MM.1S (cell line): ENCODE data around the gene CFL2.

ENCODE experiments used
- DNase-seq: peaks from one replicate; pipeline ENCODE4 v3.0.0-alpha.2; 2015
- H2AFZ ChIP-seq: fragments of 300-600 bp; sonication (generic); 2 replicates; pipeline ENCODE4 v1.6.0; 2016; ENCODE audit warnings: antibody characterized with exemption, low read length
- H3F3A ChIP-seq: fragments of 300-600 bp; sonication (generic); 2 replicates; pipeline ENCODE4 v1.6.1; 2016; ENCODE audit warnings: mild to moderate bottlenecking, antibody characterized with exemption, low read length, moderate library complexity, mixed read lengths; ENCODE audit not compliant: insufficient read depth
- H3K27ac ChIP-seq: fragments of 300-600 bp; sonication (generic); 2 replicates; pipeline ENCODE4 v1.5.1; 2016; ENCODE audit warnings: mild to moderate bottlenecking, low read length
- H3K27me3 ChIP-seq: fragments of 300-600 bp; sonication (generic); replicated peaks from 2 replicates; pipeline ENCODE4 v1.6.0; 2016; ENCODE audit warnings: low read length; ENCODE audit not compliant: insufficient read depth
- H3K36me3 ChIP-seq: fragments of 300-600 bp; sonication (generic); replicated peaks from 2 replicates; pipeline ENCODE4 v1.6.1; 2016; ENCODE audit warnings: mild to moderate bottlenecking, low read length, mixed read lengths; ENCODE audit not compliant: insufficient read depth
- H3K4me1 ChIP-seq: fragments of 300-600 bp; sonication (generic); 2 replicates; pipeline ENCODE4 v1.6.1; 2016; ENCODE audit warnings: low read length, mixed read lengths
- H3K4me2 ChIP-seq: fragments of 300-600 bp; sonication (generic); 2 replicates; pipeline ENCODE4 v1.6.0; 2016; ENCODE audit warnings: low read depth, low read length
- H3K4me3 ChIP-seq: fragments of 300-600 bp; sonication (generic); 2 replicates; pipeline ENCODE4 v1.5.1; 2016; ENCODE audit warnings: low read length, mixed read lengths
- H3K79me2 ChIP-seq: fragments of 300-600 bp; sonication (generic); 2 replicates; pipeline ENCODE4 v1.6.1; 2016; ENCODE audit warnings: mixed run types, low read length, mixed read lengths
- H3K9ac ChIP-seq: fragments of 300-600 bp; sonication (generic); 2 replicates; pipeline ENCODE4 v1.6.1; 2016; ENCODE audit warnings: low read length, mixed read lengths
- H3K9me2 ChIP-seq: fragments of 300-600 bp; sonication (generic); replicated peaks from 2 replicates; pipeline ENCODE4 v1.6.1; 2016; ENCODE audit warnings: mild to moderate bottlenecking, low read length, mixed read lengths; ENCODE audit not compliant: insufficient read depth
- H3K9me3 ChIP-seq: fragments of 300-600 bp; sonication (generic); replicated peaks from 2 replicates; pipeline ENCODE4 v1.6.1; 2016; ENCODE audit warnings: mild to moderate bottlenecking, low read length, mixed read lengths; ENCODE audit not compliant: insufficient read depth
- H4K20me1 ChIP-seq: fragments of 300-600 bp; sonication (generic); 2 replicates; pipeline ENCODE4 v1.6.1; 2016; ENCODE audit warnings: mild to moderate bottlenecking, low read length, moderate library complexity, mixed read lengths; ENCODE audit not compliant: insufficient read depth
- EZH2 ChIP-seq: fragments of 300-600 bp; sonication (generic); optimal IDR thresholded peaks from 2 replicates; pipeline ENCODE3; 2017; ENCODE audit warnings: low read depth, mild to moderate bottlenecking, antibody characterized with exemption, low read length, mixed read lengths
- EZH2phosphoT487 ChIP-seq: fragments of 300-600 bp; sonication (generic); IDR thresholded peaks from 2 replicates; pipeline ENCODE4 v1.6.1; 2018; ENCODE audit warnings: antibody characterized with exemption, low read length
- TF ChIP-seq, protein P1 (sequence below): fragments of 300-600 bp; sonication (generic); IDR thresholded peaks from 2 replicates; pipeline ENCODE4 v1.5.1; 2016; ENCODE audit warnings: antibody characterized with exemption, low read length, mixed read lengths

The CFL2 gene

DNA sequence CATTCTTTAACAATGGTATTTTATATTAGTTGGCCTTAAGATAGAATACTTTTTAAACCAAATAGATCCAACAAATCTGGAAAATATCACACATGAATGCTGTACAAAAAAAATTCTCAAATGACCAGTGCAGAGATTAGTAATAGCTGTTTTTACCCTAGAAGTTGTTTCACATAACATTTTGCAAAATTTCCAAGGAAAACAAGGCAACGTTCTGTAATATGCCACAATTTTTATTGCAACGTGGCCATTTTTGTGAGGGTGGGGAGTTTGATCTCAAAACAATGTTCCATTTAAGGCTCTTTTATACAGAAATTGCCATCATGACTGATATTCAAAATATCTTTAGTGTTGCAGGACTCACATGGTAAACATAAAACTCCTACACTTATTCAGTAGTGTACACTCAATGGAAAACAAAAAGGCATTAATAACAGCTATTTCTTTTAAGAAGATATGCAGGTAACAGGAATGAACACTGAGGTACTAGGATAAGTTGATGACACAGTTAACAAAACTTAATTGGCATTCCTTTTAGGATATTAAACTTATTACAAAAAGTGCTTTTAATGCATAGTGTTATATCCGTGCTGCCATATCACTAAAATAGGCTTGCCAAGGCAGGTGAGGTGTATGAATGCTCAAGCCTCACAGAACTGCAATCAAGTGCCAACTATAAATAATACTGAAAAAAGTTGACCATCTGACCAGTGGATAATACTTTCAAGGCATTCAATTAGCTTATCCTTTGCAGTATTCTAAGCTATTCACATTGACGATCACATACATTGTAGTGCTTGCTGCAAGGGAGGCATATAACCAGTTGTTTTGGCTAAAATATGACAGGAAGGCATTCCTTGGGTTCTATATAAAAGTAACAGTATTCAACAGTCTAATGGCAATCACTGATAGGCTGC is 2.3 kb downstream of the CFL2 start:
- H3K27ac ChIP-seq: peak overlapping the region; percentile 49; the same call in 1 of the 2 replicates
- H3F3A ChIP-seq: peaks cover 3% of the 10 kb centered on the region; the same call in 1 of the 2 replicates
- no peaks in the 10 kb centered on the region for H3K27me3 ChIP-seq
- H3K4me2 ChIP-seq: peak overlapping the region; percentile 66
- H3K9me2 ChIP-seq: no peaks in the 10 kb centered on the region
- peak overlapping the region; percentile 15; the same call in 1 of the 2 replicates for H3K4me3 ChIP-seq
- no peak overlapping the region for H2AFZ ChIP-seq
- TF ChIP-seq EZH2 (no peak), EZH2phosphoT487 (no peak)
- TF ChIP-seq, protein P1, sequence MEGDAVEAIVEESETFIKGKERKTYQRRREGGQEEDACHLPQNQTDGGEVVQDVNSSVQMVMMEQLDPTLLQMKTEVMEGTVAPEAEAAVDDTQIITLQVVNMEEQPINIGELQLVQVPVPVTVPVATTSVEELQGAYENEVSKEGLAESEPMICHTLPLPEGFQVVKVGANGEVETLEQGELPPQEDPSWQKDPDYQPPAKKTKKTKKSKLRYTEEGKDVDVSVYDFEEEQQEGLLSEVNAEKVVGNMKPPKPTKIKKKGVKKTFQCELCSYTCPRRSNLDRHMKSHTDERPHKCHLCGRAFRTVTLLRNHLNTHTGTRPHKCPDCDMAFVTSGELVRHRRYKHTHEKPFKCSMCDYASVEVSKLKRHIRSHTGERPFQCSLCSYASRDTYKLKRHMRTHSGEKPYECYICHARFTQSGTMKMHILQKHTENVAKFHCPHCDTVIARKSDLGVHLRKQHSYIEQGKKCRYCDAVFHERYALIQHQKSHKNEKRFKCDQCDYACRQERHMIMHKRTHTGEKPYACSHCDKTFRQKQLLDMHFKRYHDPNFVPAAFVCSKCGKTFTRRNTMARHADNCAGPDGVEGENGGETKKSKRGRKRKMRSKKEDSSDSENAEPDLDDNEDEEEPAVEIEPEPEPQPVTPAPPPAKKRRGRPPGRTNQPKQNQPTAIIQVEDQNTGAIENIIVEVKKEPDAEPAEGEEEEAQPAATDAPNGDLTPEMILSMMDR: no peak
- no peaks in the 10 kb centered on the region for H3K36me3 ChIP-seq
- peaks cover 28% of the 10 kb centered on the region for H3K79me2 ChIP-seq
- no peaks in the 10 kb centered on the region for H3K9me3 ChIP-seq
- H3K4me1 ChIP-seq: peaks cover 19% of the 10 kb centered on the region
- no peaks in the 10 kb centered on the region for H4K20me1 ChIP-seq
- no peak for DNase-seq
- no peak overlapping the region; the same call in 1 of the 2 replicates for H3K9ac ChIP-seq

DNA sequence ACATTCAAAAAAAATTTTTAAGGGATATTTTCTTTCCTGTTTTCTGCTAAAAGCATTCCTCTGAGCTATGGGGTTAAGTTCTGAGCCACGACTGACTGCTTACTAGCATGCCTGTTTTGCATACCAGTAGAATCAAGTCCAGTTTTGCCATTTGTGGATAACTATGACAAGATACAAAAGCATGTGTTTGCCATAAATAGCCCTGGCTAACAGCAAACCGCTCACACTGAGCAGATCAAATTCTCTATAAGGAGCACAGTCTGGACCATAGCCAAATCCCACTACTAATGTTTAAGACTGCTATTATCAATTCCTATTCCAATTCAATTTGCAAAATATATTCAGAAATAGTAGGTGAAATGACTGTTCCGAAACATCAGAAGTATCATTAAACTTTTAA is 3.2 kb downstream of the CFL2 start:
- Histone ChIP-seq H3K4me2 (peak overlapping the region; percentile 66), H3K9ac (no peak overlapping the region; the same call in 1 of the 2 replicates), H3K4me1 (peaks cover 19% of the 10 kb centered on the region), H3K36me3 (no peaks in the 10 kb centered on the region), H2AFZ (no peak overlapping the region), H3K9me3 (no peaks in the 10 kb centered on the region), H3K27me3 (no peaks in the 10 kb centered on the region), H3K9me2 (no peaks in the 10 kb centered on the region), H3K79me2 (peaks cover 28% of the 10 kb centered on the region), H3K4me3 (peak overlapping the region; percentile 15; the same call in 1 of the 2 replicates), H4K20me1 (no peaks in the 10 kb centered on the region), H3K27ac (peak overlapping the region; percentile 49; the same call in 1 of the 2 replicates), H3F3A (peaks cover 3% of the 10 kb centered on the region; the same call in 1 of the 2 replicates)
- TF ChIP-seq EZH2phosphoT487: no peak
- TF ChIP-seq, protein P1: no peak
- TF ChIP-seq EZH2: no peak
- DNase-seq: peak; percentile 74

DNA sequence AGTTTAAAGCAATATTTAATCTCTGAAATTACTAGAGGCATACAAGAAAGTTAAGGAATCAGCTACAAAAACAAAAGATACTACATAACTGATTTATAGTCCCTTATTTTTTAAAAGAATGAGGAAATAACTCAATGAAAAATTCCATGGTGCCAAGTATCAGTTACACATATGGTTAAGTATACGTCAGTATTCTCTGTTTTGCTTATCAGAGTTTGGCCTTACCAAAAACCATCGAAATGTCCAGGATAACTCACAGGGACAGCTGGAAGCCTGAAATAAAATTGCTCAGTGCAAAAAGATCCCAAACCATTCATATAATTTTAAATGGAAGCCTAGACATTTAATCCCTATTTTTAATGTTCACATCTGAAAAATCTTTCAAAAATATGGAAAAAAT is 3.6 kb downstream of the CFL2 start:
- peak overlapping the region; percentile 49; the same call in 1 of the 2 replicates for H3K27ac ChIP-seq
- no peak overlapping the region for H3K4me3 ChIP-seq
- H3K36me3 ChIP-seq: no peaks in the 10 kb centered on the region
- no peaks in the 10 kb centered on the region for H4K20me1 ChIP-seq
- H3K4me2 ChIP-seq: peak overlapping the region; percentile 66; the same call in 1 of the 2 replicates
- H3F3A ChIP-seq: peaks cover 3% of the 10 kb centered on the region; the same call in 1 of the 2 replicates
- no peaks in the 10 kb centered on the region for H3K9me3 ChIP-seq
- no peak for DNase-seq
- H3K9me2 ChIP-seq: no peaks in the 10 kb centered on the region
- H3K4me1 ChIP-seq: peaks cover 19% of the 10 kb centered on the region
- peaks cover 28% of the 10 kb centered on the region for H3K79me2 ChIP-seq
- no peak for TF ChIP-seq EZH2phosphoT487
- no peak for TF ChIP-seq EZH2
- TF ChIP-seq, protein P1: no peak
- no peak overlapping the region; the same call in 1 of the 2 replicates for H3K9ac ChIP-seq
- H3K27me3 ChIP-seq: no peaks in the 10 kb centered on the region
- no peak overlapping the region for H2AFZ ChIP-seq
